Ascending aorta (tissue), 2 donors: ENCODE results near the gene EXPH5. TPM values are rescaled to one million over a fixed set of nuclear protein-coding genes. Genes with fewer than 3 reads are reported as not detected.
"Not testable (repeated sequence)": the region's sequence is repeated elsewhere in the genome, so short reads cannot be mapped to it uniquely, and the experiment has no call there.

Source experiments
- DNase-seq, 2 donors: peaks; one replicate each; pipeline ENCODE4 v3.0.0-alpha.2; 2019; ENCODE audit warnings: low spot score in 2 of 2
- H3K27ac ChIP-seq, 2 donors: fragments of 200-600 bp; sonication (generic); one replicate each; pipeline ENCODE4 v1.5.1; 2016 to 2017; ENCODE audit warnings: mild to moderate bottlenecking in 1 of 2
- H3K27me3 ChIP-seq: fragments of 200-600 bp; sonication (generic); one replicate; pipeline ENCODE4 v1.5.1; 2017
- H3K36me3 ChIP-seq, 2 donors: fragments of 200-600 bp; sonication (generic); one replicate each; pipeline ENCODE4 v1.5.1; 2016
- H3K4me1 ChIP-seq, 2 donors: fragments of 200-600 bp; sonication (generic); one replicate each; pipeline ENCODE4 v1.5.1; 2016 to 2017; ENCODE audit warnings: mild to moderate bottlenecking in 1 of 2
- H3K4me3 ChIP-seq, 2 donors: fragments of 200-600 bp; sonication (generic); one replicate each; pipeline ENCODE4 v1.5.1; 2016 to 2017; ENCODE audit warnings: mild to moderate bottlenecking in 1 of 2
- H3K9me3 ChIP-seq, 2 donors: fragments of 200-600 bp; sonication (generic); one replicate each; pipeline ENCODE4 v1.5.1; 2016
- CTCF ChIP-seq, 3 experiments: fragments of 200-600 bp in 2 of 3; fragments of 450-650 bp in 1 of 3; sonication (generic) in 2 of 3; IDR thresholded peaks; one replicate each; pipeline ENCODE4 v1.5.1; 2016 to 2019; ENCODE audit warnings: antibody characterized with exemption in 3 of 3, mild to moderate bottlenecking in 1 of 3, moderate library complexity in 1 of 3
- intact Hi-C: fragments of 100-400 bp; cut with DNase I; formaldehyde crosslinking; loops from one replicate; pipeline ENCODE4 v1.15.1; 2023
- total RNA-seq: library from RNA; depleted of rRNA; stranded (reverse); fragments of >200 nt; gene quantifications from one replicate; pipeline ENCODE4 v1.1.0, GENCODE V29; 2016

Gene EXPH5
- total RNA-seq: 1.1 TPM

- Histone ChIP-seq H3K27ac (peak within 1 kb of the TSS; percentile 9 to 52), H3K36me3 (no peaks in the 10 kb centered on the region), H3K27me3 (no peaks in the 10 kb centered on the region), H3K4me1 (no peaks in the 10 kb centered on the region), H3K4me3 (peak within 1 kb of the TSS; percentile 73 to 81), H3K9me3 (no peaks in the 10 kb centered on the region)
- intact Hi-C loops: loop anchor here (2.0 to 5.0 kb wide), 3 partner anchors 54 to 127 kb away; partner anchors contain the start of gene C11orf65
- peak; percentile 53 to 90 for DNase-seq
- TF ChIP-seq CTCF (IDR thresholded peaks at IDR 0.05): no peak
Observed at GRCh38 chr11:108593214-108593922, at the start of gene EXPH5. Gene EXPH5, minus strand, starts transcription at chr11:108593768. Its CDS starts 232 bp downstream, at chr11:108593536.

GRCh38 chr11:108641752-108642151 lies 48.2 kb upstream of the EXPH5 start:
- not testable (repeated sequence) for H3K27ac ChIP-seq, H3K36me3 ChIP-seq, H3K4me1 ChIP-seq, H3K4me3 ChIP-seq, H3K27me3 ChIP-seq, DNase-seq, H3K9me3 ChIP-seq
- intact Hi-C loops: loop anchor here (10.0 kb wide), 1 partner anchor 297 kb away; no protein-coding TSS in a partner anchor

- Histone ChIP-seq H3K27ac (no peak overlapping the region), H3K27me3 (no peaks in the 10 kb centered on the region), H3K9me3 (no peaks in the 10 kb centered on the region), H3K36me3 (no peaks in the 10 kb centered on the region), H3K4me1 (no peaks in the 10 kb centered on the region), H3K4me3 (no peak overlapping the region)
- DNase-seq: no peak
- intact Hi-C loops: no loop called here
- TF ChIP-seq CTCF (IDR thresholded peaks at IDR 0.05): no peak
Observed at GRCh38 chr11:108639146-108639545, 45.6 kb upstream of the EXPH5 start.

- no peak for DNase-seq
- H3K4me1 ChIP-seq: no peaks in the 10 kb centered on the region
- TF ChIP-seq CTCF (IDR thresholded peaks at IDR 0.05): no peak
- no peaks in the 10 kb centered on the region for H3K36me3 ChIP-seq
- no peaks in the 10 kb centered on the region for H3K9me3 ChIP-seq
- intact Hi-C loops: no loop called here
- no peak overlapping the region for H3K27ac ChIP-seq
- H3K4me3 ChIP-seq: no peak overlapping the region
- H3K27me3 ChIP-seq: no peaks in the 10 kb centered on the region
Observed at GRCh38 chr11:108636222-108636621, 42.7 kb upstream of the EXPH5 start.

- no peak for DNase-seq
- Histone ChIP-seq H3K4me1 (no peaks in the 10 kb centered on the region), H3K4me3 (no peak overlapping the region), H3K9me3 (no peaks in the 10 kb centered on the region), H3K36me3 (no peaks in the 10 kb centered on the region), H3K27me3 (no peaks in the 10 kb centered on the region), H3K27ac (no peak overlapping the region)
- intact Hi-C loops: no loop called here
- TF ChIP-seq CTCF (IDR thresholded peaks at IDR 0.05): no peak
Observed at GRCh38 chr11:108635106-108635505, 41.5 kb upstream of the EXPH5 start.

GRCh38 chr11:108632041-108632704 lies 38.6 kb upstream of the EXPH5 start:
- Histone ChIP-seq H3K4me1 (no peaks in the 10 kb centered on the region), H3K4me3 (no peak overlapping the region), H3K9me3 (no peaks in the 10 kb centered on the region), H3K36me3 (no peaks in the 10 kb centered on the region), H3K27ac (no peak overlapping the region), H3K27me3 (no peaks in the 10 kb centered on the region)
- no peak for TF ChIP-seq CTCF (IDR thresholded peaks at IDR 0.05)
- DNase-seq: no peak
- intact Hi-C loops: no loop called here
